Fibroblast of gingiva (primary cell): Measurements from ENCODE around the gene ZDHHC21.

Experiments
- DNase-seq: peaks from one replicate; pipeline ENCODE4 v3.0.0-alpha.2; 2011; ENCODE audit warnings: low read depth

Gene ZDHHC21

DNA sequence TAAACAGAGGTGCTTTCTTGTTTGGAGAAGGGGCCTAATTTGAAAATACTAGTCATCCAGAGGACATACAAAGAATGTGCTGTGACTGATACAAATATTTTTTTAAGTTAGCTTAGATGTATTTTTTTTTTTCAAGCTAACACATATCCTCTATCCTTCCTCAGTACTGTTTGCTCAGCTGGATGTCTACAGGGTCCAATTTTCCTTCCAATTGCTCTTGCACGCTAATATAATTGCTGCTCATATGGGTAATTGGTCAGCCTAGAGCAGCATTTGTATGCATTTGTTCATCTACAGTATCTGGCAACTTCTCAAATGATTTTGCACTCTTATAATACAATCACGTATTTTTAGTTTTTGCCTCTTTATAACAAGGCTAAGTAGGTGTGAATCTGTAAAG is 84.7 kb downstream of the ZDHHC21 start:
- DNase-seq, result no peak

DNA sequence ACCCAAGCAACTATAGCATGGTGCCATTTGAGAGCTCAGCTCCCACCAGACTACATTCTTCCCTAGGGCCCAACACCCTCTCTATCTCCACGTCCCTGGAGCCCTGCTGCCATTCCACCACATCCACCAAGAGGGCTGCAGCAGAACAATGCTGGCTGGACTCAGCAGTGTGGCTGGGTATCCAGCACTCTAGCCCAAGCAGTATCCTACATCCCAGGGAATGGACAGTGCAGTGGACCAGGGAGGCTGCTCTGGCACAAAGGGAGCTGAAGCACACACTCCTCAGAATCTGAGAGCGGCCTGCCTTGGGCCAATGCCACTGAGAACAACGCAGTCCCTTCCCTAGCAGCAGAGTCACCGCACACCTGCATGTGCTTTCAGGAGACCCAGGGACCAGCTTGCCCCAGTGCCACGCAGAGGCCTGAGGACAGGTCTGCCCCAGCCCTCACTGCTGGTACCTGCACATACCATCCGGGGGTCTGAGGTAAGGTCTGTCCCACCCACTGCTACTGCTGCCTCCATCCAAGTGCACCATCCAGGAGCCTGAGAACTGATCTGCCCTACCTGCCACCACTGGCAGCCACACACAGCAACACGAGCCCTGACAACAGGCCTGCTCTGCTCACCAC is 95.9 kb downstream of the ZDHHC21 start:
- no peak for DNase-seq

DNA sequence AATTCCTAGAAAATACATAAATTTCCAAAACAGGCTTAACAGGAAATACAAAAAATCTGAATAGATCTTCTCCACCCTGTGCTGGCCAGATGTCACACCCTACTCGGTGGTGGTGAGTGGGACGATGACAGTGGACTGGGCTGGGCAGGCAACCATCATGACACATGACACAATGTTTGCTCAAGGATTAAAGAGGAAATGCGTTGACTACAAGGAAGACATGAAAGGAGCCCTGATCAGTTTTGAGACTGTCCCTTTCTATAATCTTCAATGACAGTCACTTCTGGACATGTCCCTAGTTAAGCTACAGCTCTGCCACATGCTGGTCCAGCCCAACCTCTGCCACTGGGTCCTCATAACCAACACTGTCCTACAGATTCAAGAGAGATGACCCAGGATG is 99.8 kb downstream of the ZDHHC21 start:
- no peak for DNase-seq

DNA sequence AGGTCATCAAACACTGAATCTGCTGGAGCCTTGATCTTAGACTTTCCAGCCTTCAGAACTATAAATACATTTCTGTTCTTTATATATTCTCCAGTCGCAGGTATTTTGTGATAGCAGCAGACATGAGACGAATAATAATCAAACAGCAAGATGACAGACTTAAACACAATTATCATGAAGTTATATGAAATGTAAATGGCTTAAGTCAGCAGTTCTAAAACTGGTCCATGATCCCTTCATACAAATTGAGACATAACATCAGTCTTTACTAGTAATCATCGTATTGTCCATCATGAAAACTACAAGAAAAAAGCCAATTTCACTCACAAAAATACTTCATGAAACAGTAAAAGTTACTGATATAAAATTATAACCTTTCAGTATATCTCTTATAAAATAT is 101.8 kb downstream of the ZDHHC21 start:
- DNase-seq, result no peak

DNA sequence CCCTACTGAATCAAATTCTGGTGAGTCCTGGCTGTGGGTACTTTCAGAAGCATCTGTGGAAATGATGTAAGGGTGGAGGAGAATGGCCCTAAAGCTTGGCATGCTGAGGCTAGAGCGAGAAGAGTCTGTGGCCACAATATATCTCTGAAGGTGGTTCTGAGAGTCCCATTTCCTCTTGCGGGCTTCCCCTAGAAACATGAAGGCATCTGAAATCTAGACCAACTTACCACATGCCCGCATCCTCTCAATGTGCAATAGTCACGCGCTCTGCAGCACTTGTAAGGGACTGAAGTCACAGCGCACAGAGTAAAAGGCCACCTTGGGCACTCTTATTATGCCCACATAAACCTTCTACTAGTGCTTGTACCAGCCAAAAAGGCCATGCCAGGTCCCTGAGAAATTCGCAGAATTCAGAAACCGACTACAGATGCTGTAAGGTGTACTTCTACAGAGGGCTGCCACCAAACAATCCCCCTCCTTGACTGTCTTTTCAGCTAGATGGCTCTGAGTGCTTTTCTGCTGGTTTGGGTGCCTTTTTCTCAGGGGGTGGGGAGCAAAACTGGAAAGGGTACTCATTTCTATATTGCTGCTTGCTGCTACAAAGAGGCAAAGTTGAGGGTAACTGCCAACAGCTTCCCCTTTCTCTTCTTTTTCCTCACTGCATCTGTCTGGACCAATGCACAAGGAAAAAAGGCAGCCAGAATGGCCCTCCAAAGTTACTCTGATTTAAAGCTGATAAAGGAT is 107.3 kb downstream of the ZDHHC21 start:
- DNase-seq, result no peak

DNA sequence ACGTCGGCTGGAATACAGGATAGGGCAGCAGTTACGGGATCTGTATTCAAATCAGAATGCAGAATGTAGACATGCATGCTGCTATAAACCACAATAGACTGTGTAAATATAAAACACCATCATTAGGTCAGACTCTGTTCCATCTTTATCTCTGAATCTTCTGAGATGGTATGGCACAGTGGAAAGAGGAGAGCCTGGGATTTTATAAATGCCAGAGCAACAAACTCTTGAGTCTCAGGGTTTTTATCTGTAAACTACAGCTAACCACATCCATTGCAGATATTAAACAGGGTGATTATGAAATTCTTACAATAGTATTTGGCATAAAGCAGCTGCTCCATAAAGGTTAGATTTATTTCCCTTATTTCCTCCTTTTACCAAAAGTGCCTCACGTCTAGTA is 108.7 kb downstream of the ZDHHC21 start:
- no peak for DNase-seq

DNA sequence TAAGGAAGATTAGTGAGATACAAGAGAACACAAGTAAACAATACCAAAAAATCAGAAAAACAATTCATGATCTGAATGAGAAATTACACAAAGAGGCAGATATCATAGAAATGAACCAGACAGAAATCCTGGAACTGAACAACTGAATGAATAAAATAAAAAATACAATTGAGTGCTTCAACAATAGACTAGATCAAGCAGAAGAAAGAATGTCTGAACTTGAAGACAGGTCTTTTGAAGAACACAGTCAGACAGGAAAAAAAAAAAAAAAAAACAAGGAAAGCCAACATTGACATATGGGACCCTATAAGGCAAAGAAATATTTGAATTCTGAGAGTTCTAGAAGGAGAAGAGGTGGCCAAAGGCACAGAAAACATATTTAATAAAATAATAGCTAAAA is 115.2 kb downstream of the ZDHHC21 start:
- DNase-seq, result no peak

DNA sequence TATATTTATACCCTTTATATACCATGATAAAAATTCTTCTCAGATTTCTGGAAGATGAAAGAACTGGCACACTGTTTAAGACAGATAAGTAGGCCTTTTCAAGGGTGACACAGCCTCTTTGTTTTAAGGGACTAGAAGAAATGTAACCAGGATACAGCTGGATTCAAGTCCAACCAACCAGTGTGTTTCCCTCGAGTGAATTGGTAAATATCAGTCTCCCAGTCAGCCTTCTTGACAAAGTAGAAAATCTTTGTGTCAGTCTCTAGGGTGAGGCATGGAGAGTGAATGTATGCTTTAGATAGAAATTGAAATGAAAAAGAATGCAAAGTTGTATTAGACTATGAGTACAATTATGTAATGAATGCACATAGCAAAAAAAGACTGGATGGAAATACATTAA is 119.1 kb downstream of the ZDHHC21 start:
- no peak for DNase-seq

DNA sequence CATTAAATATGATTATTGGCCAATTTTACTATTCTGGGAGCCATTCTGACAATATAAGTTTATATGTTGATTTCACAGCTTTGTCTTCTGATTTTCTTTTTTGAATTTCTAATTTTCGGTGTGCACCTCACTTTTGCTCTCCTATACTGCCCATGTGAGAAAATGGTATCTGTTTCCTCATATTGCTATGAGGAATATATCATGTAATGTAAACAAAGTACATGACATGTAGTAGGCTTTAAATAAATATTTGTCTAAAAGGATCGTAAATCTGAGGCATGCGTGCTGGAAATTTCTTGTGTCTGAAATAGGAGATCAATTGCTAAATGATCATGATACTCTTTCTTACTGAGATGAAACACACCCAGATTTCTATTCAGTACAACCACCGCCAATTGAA is 119.9 kb downstream of the ZDHHC21 start:
- DNase-seq, result no peak

DNA sequence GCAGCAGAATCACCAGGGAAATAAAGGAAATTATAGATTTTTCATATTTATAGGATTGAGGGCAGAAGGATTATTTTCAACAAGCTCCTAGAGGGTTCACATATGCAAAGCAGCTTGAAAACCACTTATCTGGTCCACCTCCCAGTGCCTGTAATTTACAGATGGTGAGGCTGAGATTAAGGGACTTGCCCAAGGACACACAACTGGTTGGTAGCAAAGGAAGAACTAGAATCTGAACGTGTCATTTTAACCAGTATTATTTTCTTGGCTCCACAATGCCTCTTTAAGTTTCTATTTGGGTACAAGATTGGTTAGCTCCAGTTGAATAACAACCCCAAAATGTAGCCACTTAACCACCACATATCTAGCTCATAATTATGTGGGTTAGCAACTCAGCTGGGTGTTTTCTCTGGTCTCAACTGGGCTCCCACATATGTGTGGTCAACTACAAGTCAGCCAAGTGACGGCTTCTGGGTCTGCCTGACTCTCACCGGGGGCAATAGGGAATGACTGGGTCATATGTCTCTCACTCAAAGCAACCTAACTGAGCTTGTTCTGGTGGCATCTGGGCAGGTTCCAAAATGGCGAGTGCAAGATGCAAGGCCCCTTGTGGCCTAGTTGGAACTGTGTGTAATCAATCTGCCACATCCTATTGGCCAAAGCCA is 127.7 kb downstream of the ZDHHC21 start:
- DNase-seq, result no peak

DNA sequence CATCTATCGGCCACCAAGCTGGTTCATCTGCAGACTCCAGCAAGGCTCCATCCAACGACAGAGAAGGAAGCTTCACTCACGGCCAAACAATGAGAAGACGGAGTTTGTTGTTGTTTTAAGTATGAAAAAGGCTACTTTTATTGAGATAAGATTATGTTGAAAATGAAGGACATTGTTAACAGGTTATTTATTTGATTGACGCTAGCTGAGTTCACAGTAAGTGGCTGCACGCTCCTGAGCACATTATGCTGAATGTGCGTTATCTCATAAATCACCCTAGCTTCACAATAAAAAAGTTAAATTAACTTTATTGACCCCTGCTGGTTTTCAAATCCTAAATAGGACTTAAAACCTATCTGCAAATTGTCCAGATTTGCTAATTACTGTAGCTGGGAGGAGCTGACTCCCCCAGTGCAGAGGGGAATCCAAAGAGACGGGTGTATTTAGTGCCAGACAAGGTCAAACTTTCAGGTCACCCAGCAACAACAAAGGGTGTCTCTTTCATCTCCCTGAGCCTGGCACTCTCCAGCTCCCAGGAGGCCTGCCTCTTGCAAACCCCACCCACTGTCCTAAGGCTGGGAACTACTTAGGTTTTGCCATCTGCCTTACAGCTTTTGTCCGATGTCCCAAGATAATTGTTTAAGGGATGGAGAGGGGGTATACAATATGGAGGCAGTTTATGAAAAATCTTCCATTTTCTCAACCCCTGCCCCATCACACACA is 129.2 kb downstream of the ZDHHC21 start:
- no peak for DNase-seq

DNA sequence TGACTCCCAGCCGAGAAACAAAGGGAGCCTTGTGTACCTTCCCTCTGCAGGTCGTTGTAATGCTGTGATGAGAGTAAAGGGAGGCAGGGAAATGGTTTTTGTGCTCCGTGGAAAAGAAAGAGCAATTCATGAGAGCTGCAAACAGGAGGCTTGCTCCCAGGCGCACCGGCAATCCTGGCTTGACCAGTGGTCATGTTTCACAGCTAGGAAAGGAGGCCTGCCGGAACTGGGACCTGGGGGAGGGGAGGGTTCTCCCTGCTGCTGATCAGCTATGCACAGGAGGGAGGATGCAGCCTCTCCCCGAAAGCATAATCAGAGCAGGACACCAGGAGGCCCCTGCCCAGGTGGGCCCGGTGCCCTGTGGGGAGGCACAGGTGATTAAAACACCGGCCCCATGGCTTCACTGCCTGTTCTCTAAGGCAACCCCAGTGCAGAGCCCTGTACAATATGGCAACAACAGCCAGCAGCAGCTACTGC is 131.3 kb downstream of the ZDHHC21 start:
- no peak for DNase-seq
